ENCODE results near the gene LGI4. TPM values are rescaled to one million over a fixed set of nuclear protein-coding genes. Genes with fewer than 3 reads are reported as not detected.

Gene LGI4
- total RNA-seq, 1 experiment from 2014 or later = not detected

DNA sequence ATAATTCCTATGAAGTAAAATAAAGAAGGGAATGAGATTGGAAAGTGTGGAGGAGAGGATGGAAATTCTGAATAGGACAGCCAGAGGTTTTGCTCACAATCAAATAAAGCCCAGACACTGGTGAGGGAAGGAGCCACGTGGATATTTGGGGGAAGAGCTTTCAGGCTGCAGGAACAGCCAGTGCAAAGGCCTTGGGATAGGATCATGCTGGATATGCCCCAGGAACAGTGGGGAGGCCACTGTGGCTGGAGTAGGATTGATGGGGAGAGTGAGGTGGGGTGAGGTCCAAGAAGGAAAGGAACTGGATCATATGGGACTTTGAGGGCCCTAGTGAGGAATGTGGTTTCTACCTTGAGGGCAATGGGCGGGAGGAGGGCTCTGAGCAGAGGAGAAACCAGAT is 15.6 kb upstream of the LGI4 start:
- no peak for DNase-seq
- no peaks in the 10 kb centered on the region for H3K27me3 ChIP-seq
- no peaks in the 10 kb centered on the region for H3K36me3 ChIP-seq
- H3K9me3 ChIP-seq = no peaks in the 10 kb centered on the region
- H3K4me3 ChIP-seq = no peak overlapping the region

GRCh38 chr19:35149463-35149862 is 14.6 kb upstream of the LGI4 start:
- no peak overlapping the region for H3K4me3 ChIP-seq
- no peaks in the 10 kb centered on the region for H3K36me3 ChIP-seq
- H3K27me3 ChIP-seq = no peaks in the 10 kb centered on the region
- no peak for DNase-seq
- H3K9me3 ChIP-seq = no peaks in the 10 kb centered on the region

DNA sequence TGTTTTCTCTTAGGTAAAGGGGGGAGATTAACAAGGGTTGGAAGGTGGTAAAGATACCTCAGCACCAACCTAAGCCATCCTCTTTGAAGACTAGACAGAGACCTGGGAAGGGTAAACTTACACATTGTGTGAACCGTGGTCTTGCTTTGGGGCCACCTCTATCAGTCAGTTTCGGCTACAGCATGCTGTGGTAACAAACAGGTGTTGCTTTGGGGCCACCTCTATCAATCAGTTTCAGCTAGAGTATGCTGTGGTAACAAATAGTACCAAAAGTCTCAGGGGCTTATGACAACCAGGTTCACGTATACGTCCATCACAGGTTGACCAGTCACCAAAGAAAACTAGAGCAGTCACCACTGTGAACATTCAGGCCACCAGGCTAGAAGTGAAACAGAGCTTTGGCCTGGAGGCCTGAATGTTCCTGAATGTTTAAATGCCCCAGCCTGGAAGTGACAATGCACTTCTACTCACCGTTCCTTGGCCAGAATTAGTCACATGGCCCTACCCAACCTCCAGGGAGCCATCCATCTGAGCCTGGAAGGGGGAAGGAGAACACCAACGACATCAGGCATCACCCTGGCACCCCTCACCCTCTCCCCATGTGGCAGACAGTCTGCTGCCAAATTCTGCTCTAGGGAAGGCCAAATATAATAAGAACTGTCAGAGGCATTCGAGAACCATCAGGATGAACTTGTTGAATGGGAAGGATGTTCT is 12.0 kb upstream of the LGI4 start:
- Histone ChIP-seq H3K4me3 (no peak overlapping the region), H3K9me3 (no peaks in the 10 kb centered on the region)

GRCh38 chr19:35144600-35145436 is 10.0 kb upstream of the LGI4 start:
- DNase-seq = no peak
- H3K9me3 ChIP-seq = no peaks in the 10 kb centered on the region
- no peak overlapping the region for H3K4me3 ChIP-seq
- no peaks in the 10 kb centered on the region for H3K36me3 ChIP-seq
- no peaks in the 10 kb centered on the region for H3K27me3 ChIP-seq

More for the DNA sequence above, 12.0 kb upstream of the LGI4 start:
- no peaks in the 10 kb centered on the region for H3K36me3 ChIP-seq
- DNase-seq = peak; percentile 44
- H3K27me3 ChIP-seq = no peaks in the 10 kb centered on the region

DNA sequence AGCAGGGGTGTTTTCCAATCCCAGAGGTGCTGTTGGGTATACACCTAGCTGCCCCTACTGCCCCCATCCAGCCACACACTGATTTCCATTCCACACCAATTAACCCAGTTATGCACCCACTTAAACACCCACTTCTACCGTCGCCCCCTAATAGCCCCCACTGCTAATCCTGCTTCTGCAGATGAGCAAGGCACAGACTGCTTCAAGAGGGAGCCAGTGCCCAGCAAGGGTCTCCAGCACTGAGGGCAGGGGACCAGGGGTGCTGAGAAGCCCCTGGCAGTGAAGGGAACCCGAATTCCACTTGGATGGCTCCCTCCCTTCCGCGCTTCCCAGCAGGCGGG is 9.4 kb upstream of the LGI4 start:
- H3K9me3 ChIP-seq = no peaks in the 10 kb centered on the region
- DNase-seq = no peak
- H3K4me3 ChIP-seq = no peak overlapping the region
- no peaks in the 10 kb centered on the region for H3K36me3 ChIP-seq
- H3K27me3 ChIP-seq = no peaks in the 10 kb centered on the region

DNA sequence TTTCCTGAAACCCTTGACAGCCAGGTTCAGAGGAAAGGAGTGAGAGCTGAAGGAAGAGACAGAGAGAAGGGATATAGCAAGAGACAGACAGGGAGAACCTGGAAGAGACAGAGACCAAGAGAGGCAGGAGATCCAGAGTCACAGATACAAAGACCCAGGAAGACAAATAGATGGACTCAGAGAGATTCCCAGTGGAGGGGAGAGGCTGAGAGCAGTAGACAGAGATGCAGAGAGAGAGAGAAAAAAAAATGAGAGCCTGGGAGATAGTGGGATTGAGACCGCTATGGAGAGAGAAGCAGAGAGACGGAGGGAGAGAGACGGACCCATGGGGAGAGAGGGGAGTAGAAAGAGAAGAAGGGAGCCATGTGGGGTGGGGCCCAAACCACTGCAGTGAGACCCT is 9.0 kb upstream of the LGI4 start:
- Histone ChIP-seq H3K36me3 (no peaks in the 10 kb centered on the region), H3K4me3 (no peak overlapping the region), H3K27me3 (no peaks in the 10 kb centered on the region), H3K9me3 (no peaks in the 10 kb centered on the region)
- no peak for DNase-seq

GRCh38 chr19:35143231-35143715 is 8.4 kb upstream of the LGI4 start, which contains the start of gene FXYD7:
Gene FXYD7 (plus strand): TSS chr19:35143255. CDS start chr19:35143334, 79 bp downstream.
- Histone ChIP-seq H3K9me3 (no peaks in the 10 kb centered on the region), H3K36me3 (no peaks in the 10 kb centered on the region), H3K4me3 (no peak within 1 kb of the TSS), H3K27me3 (no peaks in the 10 kb centered on the region)
- DNase-seq = no peak

GRCh38 chr19:35142606-35143230 is 7.9 kb upstream of the LGI4 start:
- no peak for DNase-seq
- Histone ChIP-seq H3K9me3 (no peaks in the 10 kb centered on the region), H3K36me3 (no peaks in the 10 kb centered on the region), H3K27me3 (no peaks in the 10 kb centered on the region), H3K4me3 (no peak overlapping the region)

- Histone ChIP-seq H3K9me3 (no peaks in the 10 kb centered on the region), H3K36me3 (no peaks in the 10 kb centered on the region), H3K27me3 (no peaks in the 10 kb centered on the region), H3K4me3 (no peak overlapping the region)
- no peak for DNase-seq
Observed at GRCh38 chr19:35141837-35142605, 7.2 kb upstream of the LGI4 start.

- Histone ChIP-seq H3K9me3 (no peaks in the 10 kb centered on the region), H3K27me3 (no peaks in the 10 kb centered on the region), H3K36me3 (no peaks in the 10 kb centered on the region), H3K4me3 (no peak overlapping the region)
- DNase-seq = peak; percentile 83
Observed at GRCh38 chr19:35140962-35141836, 6.3 kb upstream of the LGI4 start.

DNA sequence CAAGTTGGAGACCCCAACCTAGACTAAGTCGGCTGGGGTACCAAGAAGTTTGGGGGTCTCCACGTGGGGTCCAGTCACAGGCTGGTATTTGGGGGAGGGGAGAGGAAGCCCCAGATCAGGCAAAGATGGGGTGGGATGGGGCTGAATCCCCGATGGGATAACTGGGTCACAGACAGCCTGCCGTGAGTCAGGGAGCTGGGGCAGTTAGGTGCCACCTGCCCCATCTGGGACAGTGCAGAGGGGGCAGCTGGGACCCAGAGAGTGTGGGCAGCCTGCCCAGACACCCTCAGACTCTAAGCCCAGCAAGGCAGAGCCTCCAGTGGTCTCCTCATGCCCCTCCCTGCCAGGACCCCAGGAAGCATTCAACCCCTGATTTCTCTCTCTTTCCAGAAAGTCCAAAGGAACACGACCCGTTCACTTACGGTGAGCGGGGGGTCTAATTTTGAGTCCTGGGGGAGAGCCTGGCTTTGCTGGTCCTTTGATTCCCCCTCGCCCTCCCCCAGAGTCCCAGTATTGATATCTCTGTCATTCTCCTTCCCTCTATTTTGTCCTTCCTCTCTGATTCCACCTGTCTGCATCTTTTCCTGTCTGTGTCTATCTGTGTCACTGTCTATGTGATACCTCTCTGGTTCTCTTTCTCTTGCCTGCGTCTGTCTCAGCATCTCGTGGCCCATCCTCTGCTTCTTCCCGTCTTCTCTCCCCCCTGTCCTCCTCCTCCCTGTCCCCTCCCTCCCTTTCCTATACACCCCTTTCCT is 5.5 kb upstream of the LGI4 start:
- no peak for DNase-seq

DNA sequence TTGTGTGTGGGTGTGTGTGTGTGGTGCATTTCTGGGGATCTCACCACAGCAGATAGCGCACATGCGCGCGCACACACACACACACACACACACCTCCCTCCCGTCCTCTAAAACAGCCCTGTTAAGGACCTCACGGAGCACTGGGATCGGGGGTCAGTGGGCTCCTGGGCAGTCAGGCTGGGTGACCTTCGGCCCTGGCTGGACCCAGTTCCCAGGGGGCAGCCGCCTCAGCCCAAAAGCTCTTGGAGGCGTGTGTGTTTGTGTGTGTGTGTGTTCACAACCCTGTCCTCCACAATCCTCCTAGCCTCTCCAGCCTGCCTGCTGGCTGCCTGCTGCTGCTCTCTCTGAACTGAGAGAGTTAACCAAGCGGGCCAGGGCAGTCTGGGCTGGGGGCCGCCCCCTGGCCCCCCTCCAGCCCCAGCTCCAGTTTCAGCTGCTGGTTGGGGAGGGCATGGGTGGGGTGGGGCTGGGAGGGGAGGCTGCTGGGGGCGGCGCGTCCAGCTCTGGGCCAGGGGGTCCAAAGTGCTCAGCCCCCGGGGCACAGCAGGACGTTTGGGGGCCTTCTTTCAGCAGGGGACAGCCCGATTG is 3.5 kb upstream of the LGI4 start, which contains the start of gene FXYD1:
FXYD1 (plus strand) TSS at position 520 of the 588 bp plus-strand sequence. CDS start 1,256 bp downstream, outside the sequence.
- DNase-seq = no peak

More for the DNA sequence above, 5.5 kb upstream of the LGI4 start:
- H3K4me3 ChIP-seq = no peak overlapping the region
- no peaks in the 10 kb centered on the region for H3K36me3 ChIP-seq
- no peaks in the 10 kb centered on the region for H3K9me3 ChIP-seq
- no peaks in the 10 kb centered on the region for H3K27me3 ChIP-seq

DNA sequence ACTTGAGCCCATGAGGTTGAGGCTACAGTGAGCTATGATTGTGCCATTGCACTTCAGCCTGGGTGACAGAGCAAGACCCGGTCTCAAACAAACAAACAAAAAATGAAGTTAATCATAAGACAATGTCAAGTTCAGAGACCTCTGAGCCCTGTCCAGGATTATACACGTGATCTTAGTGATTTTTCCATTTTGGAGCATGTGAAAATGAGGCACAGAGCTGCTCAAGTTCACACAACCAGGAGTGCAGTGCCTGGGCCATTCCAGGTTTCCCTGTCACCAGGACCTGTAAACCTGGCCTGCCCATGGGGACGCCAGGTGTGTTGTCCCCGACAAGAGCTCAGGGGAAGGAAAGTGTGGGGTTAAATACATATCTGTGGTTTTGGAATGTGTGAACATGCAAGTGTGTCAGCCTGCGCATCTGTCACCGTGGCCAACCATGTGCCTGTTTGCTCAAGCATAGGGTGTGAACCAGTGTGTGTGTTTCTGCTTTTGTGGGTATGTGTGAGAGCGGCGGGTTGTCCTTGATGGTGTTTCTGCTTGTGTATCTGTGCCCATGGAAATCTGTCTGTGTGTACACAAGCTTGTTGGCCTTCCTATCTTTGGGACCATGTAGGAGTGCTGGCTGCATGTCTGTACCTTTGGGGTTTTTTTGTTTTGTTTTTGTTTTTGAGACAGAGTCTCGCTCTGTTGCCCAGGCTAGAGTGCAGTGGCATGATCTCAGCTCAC is 2.3 kb upstream of the LGI4 start:
- no peaks in the 10 kb centered on the region for H3K9me3 ChIP-seq
- H3K36me3 ChIP-seq = no peaks in the 10 kb centered on the region
- DNase-seq = no peak
- no peak overlapping the region for H3K4me3 ChIP-seq
- H3K27me3 ChIP-seq = no peaks in the 10 kb centered on the region

More for the DNA sequence above, 3.5 kb upstream of the LGI4 start, which contains the start of gene FXYD1:
- Histone ChIP-seq H3K36me3 (no peaks in the 10 kb centered on the region), H3K9me3 (no peaks in the 10 kb centered on the region), H3K4me3 (no peak within 1 kb of the TSS), H3K27me3 (no peaks in the 10 kb centered on the region)

DNA sequence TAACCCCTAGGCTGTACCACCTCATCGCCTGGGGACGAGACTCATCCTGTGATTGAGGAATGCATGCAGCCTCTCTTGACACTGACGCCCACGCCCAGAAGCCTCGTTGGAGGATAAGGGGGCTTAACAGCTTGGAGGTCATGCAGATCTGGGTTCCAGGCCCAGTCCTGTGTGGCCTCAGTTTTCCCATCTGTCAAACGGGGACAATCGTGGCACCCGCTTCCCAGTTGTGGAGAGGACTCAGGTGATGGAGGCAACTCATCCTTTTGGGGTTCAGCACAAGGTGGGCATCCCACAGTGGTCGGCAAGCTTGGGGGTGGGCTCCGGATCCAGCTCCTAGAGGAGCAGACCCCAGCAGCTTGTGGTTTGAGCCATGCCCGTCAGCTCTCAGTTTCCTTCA is 1.4 kb upstream of the LGI4 start:
- DNase-seq = no peak
- no peaks in the 10 kb centered on the region for H3K9me3 ChIP-seq
- no peak overlapping the region for H3K4me3 ChIP-seq
- H3K36me3 ChIP-seq = no peaks in the 10 kb centered on the region
- H3K27me3 ChIP-seq = no peaks in the 10 kb centered on the region
